HG03558 (cell line): ENCODE results near the gene DUSP1.

Experiments used
- ATAC-seq: cut with Tn5 transposase; IDR thresholded peaks from one replicate; pipeline ENCODE4 v1.9.1; 2021; ENCODE audit warnings: moderate number of reproducible peaks; ENCODE audit not compliant: unreplicated experiment; ENCODE audit errors: extremely low read depth

The DUSP1 gene

DNA sequence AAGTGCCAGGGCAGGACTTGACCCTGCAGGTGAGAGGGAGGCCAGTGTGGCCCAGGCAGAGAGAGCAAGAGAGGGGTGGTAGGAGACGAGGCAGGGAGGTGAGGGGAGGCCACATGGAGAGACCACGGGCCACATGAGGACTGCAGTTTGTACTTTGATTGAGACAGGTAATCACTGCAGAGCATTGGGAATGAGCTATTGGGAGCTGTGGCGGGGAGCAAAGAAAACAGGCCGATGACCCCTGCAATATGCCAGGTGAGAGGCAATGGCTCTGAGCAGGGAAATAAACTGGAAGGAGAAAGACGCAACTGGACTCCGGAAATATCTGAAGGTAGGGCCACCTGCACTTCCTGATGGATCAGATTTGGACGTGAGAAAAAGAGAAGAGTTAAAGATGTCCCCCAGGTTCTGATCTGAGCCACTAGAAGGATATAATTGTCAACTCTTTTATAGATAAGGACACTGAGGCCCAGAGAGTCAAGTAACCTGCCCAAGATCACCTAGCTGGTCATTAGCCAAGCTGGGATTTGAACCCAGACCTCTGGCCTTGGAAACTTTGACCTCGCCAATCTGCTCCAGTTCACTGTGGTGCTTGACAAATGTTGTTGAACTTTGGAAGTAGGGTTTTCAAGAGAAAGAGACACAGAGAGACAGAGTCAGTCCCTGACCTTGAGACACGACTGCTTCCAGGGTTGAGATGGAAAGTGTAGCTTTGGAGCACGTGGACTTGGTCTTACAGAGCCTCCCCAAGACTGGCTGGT lies 42.3 kb downstream of the DUSP1 start:
- ATAC-seq: no peak

GRCh38 chr5:172727551-172727950 lies 43.4 kb downstream of the DUSP1 start:
- ATAC-seq: no peak

DNA sequence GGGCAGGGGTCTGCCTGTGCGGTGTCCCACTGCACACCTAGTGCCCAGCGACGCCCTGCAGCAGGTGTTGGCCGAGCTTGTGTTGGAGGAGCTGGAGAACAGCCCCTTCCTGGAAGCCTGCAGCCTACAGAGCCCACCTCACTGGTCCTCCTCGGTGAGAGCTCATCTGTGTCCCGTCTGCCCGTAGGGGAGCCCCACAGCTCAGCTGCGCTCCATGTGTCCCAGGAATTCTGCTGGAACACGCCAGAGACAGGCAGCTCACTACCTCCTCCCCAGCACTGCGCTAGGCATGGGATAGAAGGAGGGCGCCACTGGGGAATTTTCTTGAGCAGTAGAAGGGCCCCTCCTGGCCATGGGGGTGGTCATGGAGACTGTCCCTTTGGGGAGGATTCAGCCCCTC lies 44.0 kb downstream of the DUSP1 start:
- no peak for ATAC-seq

DNA sequence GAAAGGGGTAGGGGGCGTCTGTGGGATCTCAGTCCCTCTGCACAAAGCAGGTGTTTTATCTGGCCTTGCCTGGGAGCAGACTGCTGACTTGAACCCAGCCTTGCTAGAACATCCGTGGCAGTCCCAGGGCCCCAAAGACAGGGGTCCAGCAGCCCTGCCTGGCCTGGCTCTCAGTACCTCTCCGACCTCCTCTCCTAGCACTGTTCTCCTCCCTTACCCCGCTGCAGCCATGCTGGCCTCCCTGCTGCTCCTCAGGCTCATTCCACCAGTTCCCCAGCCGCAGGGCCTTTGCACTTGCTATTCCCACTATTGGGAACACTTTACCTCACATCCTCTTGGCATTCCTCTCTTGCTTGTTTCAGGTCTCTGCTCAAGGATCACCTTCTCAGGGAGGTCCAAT lies 45.2 kb downstream of the DUSP1 start:
- ATAC-seq: no peak

DNA sequence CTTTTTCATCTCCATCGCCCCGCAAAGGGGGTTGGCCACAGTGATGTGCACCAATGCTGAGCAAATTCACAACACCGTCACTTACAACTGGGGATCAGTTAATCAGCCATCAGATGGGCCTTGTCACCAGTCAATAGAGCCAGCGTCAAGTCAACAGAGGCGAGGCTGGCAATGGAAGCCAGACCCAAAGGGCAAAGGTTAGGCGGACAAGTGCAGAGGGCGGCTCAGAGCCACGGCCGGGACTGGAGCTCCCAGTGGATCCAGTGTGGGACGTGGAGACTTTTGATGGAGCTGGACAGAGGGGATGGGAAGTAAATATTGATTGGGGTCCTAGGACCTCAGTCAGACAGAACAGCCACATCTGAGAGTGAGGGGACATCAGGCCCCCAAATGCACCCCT lies 45.7 kb downstream of the DUSP1 start:
- ATAC-seq: no peak

DNA sequence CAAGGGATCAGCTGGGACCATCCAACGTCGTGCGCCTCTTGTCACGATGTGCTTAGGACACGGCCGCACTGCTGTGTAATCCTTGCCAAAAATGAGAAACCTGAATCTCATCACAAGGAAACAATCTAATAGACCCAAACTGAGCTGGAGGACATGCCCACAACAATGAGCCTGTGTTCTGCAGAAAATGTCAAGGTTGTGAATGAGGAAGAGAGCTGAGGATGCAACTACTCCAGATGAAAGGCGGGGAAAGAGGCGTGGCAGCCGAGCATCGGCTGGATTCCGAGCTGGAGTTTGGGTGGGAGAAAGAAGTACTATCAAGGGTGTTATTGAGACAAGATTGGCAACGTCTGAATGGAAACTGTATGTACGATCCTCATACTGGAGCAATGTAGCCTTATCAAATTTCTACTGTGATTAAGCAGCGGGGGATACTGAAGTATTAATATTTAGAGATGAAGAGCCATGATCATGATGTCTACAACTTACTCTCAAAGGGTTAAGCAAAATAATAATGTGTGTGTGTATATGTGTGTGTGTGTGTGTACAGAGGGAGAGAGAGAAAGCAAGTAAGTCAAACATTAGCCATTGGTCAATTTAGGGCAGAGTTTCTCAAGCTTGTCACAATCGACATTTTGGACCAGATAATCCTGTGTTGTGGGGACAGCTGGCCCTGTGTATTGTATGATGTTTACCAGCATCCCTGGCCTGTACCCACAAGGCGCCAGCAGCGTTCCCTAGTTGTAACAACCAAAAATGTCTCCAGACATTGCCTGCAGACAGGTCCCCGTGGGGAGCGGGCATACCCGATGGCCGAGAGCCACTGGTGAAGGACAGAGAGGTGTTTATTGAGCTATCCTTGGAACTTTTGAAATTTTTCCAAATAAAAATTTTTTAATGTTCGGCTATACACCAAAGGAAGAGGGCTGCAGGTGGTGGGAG lies 46.5 kb downstream of the DUSP1 start:
- no peak for ATAC-seq

GRCh38 chr5:172723508-172723907 lies 47.5 kb downstream of the DUSP1 start:
- ATAC-seq: no peak

DNA sequence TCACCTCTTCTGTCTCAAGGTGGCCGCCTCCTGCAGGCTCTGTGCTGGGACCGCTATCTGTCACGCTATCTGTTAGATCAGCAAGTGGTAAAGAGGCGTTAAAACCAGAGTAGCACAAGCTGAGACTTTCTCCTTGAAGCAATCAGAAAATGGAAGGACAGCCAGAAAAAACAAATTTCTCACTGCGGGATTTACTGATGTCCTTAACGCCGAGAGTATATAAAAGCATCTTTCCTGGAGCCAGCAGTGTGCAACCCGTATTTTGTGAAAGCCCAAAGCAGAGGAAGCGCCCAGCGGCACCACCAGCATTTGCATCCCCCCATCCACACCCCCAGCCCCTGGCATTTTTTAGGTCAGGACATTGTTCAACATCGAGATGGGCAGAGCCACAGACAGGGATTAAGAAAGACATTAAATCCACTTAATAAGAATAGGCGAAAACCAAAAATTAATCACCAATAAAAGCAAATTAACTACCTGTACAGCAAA lies 48.6 kb downstream of the DUSP1 start:
- ATAC-seq: no peak

DNA sequence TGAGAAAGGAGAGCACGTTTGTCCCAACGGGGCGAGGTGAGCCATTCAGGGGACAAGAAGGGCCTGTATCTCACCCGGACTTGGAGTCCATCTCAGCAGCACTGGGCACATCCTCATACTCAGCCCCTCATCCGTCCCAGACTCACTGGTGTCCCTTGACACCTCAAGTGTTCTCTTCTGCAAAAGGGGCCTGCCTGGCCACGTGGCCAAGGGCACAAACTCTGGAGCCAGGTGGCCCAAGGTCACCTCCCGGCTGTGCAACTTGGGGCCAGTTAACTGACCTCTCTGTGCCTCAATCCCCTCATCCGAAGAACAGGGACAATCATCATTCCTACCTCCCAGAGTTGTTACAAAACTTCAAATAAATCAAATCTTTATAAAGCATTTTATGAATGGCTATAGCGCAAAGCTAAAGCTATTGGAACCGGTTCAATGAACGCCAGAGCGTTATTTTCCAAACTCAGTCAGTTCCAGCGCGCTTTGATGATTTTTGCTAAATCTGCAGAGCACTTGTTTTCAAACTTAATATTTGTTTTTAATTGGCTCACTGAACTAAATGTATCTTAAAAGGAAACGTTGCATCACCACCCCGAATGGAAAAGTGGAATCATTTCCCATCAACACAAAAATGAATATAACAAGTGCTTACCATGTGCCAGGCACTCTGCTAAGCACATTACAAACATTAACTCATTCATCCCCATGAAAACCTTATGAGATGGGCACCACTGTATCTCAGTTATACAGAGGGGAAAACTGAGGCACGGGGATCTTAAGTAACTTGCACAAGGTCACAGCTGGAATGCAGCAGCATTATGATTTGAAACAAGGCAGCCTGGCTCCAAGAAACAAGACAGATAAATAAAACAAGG lies 49.3 kb downstream of the DUSP1 start:
- ATAC-seq: no peak

DNA sequence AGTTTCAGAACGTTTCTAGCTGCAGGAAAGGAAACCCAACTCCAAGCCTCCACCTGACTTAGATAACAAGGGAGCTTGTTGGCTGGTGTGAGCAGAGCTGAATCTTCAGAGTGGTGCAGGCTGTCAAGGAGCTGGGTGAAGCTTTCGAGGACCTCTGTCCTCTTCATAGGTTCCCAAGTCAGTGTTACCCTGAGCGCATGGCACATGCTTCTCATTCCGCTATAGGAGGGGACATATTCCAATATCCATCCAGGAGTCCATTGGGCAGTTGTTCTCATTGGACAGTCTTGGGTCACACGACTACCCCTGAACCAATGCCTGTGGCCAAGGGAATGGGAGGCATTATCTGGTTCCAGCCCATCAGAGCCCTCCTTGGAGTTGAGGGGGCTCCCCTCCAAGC lies 50.3 kb downstream of the DUSP1 start:
- ATAC-seq: no peak

DNA sequence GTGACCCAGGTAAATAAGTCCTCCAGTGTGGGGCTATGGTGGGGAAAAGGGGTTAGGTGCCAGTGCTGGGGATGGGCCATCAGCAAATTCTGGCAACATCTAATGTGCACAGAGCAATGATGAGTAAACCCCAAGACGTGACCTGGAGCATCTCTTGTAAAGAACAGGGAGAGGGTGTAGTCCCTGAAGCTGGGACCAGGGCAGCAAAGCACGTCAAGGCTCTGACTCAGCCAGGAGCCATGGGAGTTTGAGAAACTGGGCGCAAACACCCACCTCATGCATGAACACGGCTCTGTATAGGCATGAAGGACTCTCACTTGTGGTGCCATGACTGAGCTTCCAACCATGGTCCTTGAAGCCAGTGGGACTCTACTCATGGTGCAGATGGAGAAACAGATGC lies 51.8 kb downstream of the DUSP1 start:
- ATAC-seq: no peak

- no peak for ATAC-seq
These were observed 52.4 kb downstream of the DUSP1 start for GRCh38 chr5:172718527-172719114.
